ENCODE results near the gene SAMD14. TPM values are rescaled to one million over a fixed set of nuclear protein-coding genes. Genes with fewer than 3 reads are reported as not detected.

The SAMD14 gene
- total RNA-seq, 1 experiment from 2014 or later, result 3.4 TPM

DNA sequence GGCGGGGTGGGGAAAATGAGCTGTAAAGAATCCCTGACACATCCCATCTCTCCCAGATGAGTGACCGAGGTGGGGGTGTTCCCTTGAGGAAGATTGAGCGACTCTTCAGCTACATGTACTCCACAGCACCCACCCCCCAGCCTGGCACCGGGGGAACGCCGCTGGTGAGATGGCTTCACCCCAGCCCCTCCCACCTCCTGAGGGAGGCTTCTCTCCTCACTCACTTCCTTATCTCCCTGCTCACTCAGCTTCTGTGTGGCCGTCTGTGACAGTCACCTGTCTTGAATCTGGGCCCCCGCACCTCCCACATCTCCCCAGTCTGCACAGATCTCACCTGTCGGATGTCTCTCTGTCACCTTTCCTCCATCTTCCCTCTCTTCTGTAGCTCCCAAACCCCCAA, 21.4 kb downstream of the SAMD14 start:
- no peaks in the 10 kb centered on the region for H3K27me3 ChIP-seq (replicated peaks; ENCODE audit: control insufficient read depth, insufficient read depth, low read length)
- no peaks in the 10 kb centered on the region for H3K4me1 Mint-ChIP-seq (ENCODE audit: low read depth, unreplicated experiment)
- H3K27me3 Mint-ChIP-seq (ENCODE audit: insufficient read depth, unreplicated experiment), result no peaks in the 10 kb centered on the region
- intact Hi-C loops (cut with micrococcal nuclease; ENCODE audit: unreplicated experiment), result no loop called here
- H3K36me3 Mint-ChIP-seq (ENCODE audit: insufficient read depth, unreplicated experiment), result no peaks in the 10 kb centered on the region
- H3K4me3 ChIP-seq (ENCODE audit: low read depth, low read length), result no peak overlapping the region
- CTCF ChIA-PET, result no interaction called here
- POLR2A ChIA-PET, result no interaction called here
- H3K9me3 ChIP-seq, result no peaks in the 10 kb centered on the region
- no peaks in the 10 kb centered on the region for H3K36me3 ChIP-seq (ENCODE audit: control insufficient read depth, insufficient read depth, low read length)
- H3K9me3 Mint-ChIP-seq (ENCODE audit: unreplicated experiment), result no peaks in the 10 kb centered on the region
- DNase-seq, result no peak
- BruUV-seq (replicated peaks), result no TSS peak
- no peak overlapping the region for H3K4me3 Mint-ChIP-seq (ENCODE audit: unreplicated experiment)
- H3K27ac Mint-ChIP-seq (ENCODE audit: unreplicated experiment), result no peak overlapping the region
- H3K4me1 ChIP-seq, result peaks cover 22% of the 10 kb centered on the region
- TF ChIP-seq, protein P1, sequence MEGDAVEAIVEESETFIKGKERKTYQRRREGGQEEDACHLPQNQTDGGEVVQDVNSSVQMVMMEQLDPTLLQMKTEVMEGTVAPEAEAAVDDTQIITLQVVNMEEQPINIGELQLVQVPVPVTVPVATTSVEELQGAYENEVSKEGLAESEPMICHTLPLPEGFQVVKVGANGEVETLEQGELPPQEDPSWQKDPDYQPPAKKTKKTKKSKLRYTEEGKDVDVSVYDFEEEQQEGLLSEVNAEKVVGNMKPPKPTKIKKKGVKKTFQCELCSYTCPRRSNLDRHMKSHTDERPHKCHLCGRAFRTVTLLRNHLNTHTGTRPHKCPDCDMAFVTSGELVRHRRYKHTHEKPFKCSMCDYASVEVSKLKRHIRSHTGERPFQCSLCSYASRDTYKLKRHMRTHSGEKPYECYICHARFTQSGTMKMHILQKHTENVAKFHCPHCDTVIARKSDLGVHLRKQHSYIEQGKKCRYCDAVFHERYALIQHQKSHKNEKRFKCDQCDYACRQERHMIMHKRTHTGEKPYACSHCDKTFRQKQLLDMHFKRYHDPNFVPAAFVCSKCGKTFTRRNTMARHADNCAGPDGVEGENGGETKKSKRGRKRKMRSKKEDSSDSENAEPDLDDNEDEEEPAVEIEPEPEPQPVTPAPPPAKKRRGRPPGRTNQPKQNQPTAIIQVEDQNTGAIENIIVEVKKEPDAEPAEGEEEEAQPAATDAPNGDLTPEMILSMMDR (IDR thresholded peaks at IDR 0.05; ENCODE audit: insufficient read depth in 1 of 2, low read depth in 1 of 2, low read length in 1 of 2, severe bottlenecking in 1 of 2, unreplicated experiment in 1 of 2), result no peak

DNA sequence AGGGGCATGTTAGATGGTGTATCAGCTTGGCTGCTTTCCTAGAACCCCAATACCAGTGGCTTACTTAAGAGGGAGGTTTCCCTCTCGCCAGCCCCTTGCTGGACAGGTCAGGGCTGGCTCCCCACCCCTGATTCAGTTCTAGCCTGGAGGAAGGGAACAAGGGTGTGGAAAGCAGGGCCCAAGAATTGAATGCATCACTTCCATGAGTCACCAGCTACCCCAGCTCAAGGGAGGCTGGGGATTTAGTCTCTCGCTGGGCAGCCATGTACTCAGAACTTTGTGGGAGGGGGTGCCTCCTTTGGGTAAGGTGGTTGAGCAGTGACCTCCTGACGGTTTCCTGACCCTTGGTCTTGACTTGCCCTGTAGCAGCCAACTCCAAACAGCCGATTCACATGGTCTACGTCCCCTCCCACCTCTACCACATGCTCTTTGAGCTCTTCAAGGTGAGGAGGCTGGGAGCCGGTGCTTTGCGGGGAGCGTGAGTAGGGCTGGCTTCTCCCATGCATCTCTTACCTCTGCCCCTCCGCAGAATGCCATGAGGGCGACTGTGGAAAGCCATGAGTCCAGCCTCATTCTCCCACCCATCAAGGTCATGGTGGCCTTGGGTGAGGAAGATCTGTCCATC, 22.1 kb downstream of the SAMD14 start:
- Mint-ChIP-seq H3K27ac (ENCODE audit: unreplicated experiment) (no peak overlapping the region), H3K27me3 (ENCODE audit: insufficient read depth, unreplicated experiment) (no peaks in the 10 kb centered on the region), H3K36me3 (ENCODE audit: insufficient read depth, unreplicated experiment) (no peaks in the 10 kb centered on the region), H3K4me1 (ENCODE audit: low read depth, unreplicated experiment) (no peaks in the 10 kb centered on the region), H3K4me3 (ENCODE audit: unreplicated experiment) (no peak overlapping the region), H3K9me3 (ENCODE audit: unreplicated experiment) (no peaks in the 10 kb centered on the region)
- ChIA-PET POLR2A (no interaction called here), CTCF (no interaction called here)
- intact Hi-C loops (cut with micrococcal nuclease; ENCODE audit: unreplicated experiment), result no loop called here
- TF ChIP-seq, protein P1 (IDR thresholded peaks at IDR 0.05; ENCODE audit: insufficient read depth in 1 of 2, low read depth in 1 of 2, low read length in 1 of 2, severe bottlenecking in 1 of 2, unreplicated experiment in 1 of 2), result no peak
- BruUV-seq (replicated peaks), result no TSS peak
- no peak overlapping the region for H3K4me3 ChIP-seq (ENCODE audit: low read depth, low read length)
- peaks cover 17% of the 10 kb centered on the region for H3K4me1 ChIP-seq
- no peaks in the 10 kb centered on the region for H3K9me3 ChIP-seq
- H3K36me3 ChIP-seq (ENCODE audit: control insufficient read depth, insufficient read depth, low read length), result no peaks in the 10 kb centered on the region
- H3K27me3 ChIP-seq (replicated peaks; ENCODE audit: control insufficient read depth, insufficient read depth, low read length), result no peaks in the 10 kb centered on the region
- no peak for DNase-seq

DNA sequence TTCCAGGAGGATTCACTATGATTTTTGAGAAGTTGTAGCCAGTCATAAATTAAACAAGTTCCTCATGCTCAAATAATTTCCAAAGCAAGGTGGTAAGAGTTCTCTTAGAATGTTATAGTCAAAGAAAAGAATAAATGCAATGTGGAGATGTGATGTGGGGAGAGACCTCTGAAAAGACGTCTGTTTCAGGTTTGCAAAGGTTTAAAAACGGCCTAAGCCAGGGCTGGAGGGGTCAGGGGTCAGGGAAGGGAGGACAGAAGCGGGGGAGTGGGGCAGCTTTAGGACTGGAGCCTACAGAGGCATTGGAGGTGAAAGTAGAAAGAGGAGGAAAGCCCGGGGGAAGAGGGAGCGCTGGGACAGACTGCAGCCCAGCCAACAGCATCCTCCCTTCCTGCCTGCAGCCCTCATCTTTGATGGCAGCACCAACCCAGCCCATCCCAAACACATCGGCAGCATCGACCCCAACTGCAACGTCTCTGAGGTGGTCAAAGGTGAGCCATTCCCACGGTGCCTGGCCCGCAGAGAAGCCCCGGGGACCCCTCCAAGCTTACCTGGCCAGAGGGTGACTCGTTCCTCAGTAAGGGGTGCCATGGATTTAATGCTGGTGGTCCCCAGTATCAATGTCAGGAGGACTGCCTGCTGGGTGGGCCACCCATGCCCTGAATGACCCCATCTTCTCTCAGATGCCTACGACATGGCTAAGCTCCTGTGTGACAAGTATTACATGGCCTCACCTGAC, 23.4 kb downstream of the SAMD14 start:
- ChIA-PET POLR2A (no interaction called here), CTCF (no interaction called here)
- DNase-seq, result no peak
- no peaks in the 10 kb centered on the region for H3K36me3 Mint-ChIP-seq (ENCODE audit: insufficient read depth, unreplicated experiment)
- BruUV-seq (replicated peaks), result no TSS peak
- no peaks in the 10 kb centered on the region for H3K4me1 Mint-ChIP-seq (ENCODE audit: low read depth, unreplicated experiment)
- no peak overlapping the region for H3K4me3 Mint-ChIP-seq (ENCODE audit: unreplicated experiment)
- Histone ChIP-seq H3K4me3 (ENCODE audit: low read depth, low read length) (no peak overlapping the region), H3K4me1 (peaks cover 4% of the 10 kb centered on the region), H3K27me3 (replicated peaks; ENCODE audit: control insufficient read depth, insufficient read depth, low read length) (no peaks in the 10 kb centered on the region), H3K36me3 (ENCODE audit: control insufficient read depth, insufficient read depth, low read length) (no peaks in the 10 kb centered on the region), H3K9me3 (no peaks in the 10 kb centered on the region)
- H3K9me3 Mint-ChIP-seq (ENCODE audit: unreplicated experiment), result no peaks in the 10 kb centered on the region
- TF ChIP-seq, protein P1 (IDR thresholded peaks at IDR 0.05; ENCODE audit: insufficient read depth in 1 of 2, low read depth in 1 of 2, low read length in 1 of 2, severe bottlenecking in 1 of 2, unreplicated experiment in 1 of 2), result no peak
- H3K27me3 Mint-ChIP-seq (ENCODE audit: insufficient read depth, unreplicated experiment), result no peaks in the 10 kb centered on the region
- intact Hi-C loops (cut with micrococcal nuclease; ENCODE audit: unreplicated experiment), result no loop called here
- H3K27ac Mint-ChIP-seq (ENCODE audit: unreplicated experiment), result no peak overlapping the region

All from Caco-2 (cell line).